ENCODE measurements around the gene AHR.
A peak's percentile ranks its signal among the peaks of the same experiment; 100 is the strongest.
"Not testable (repeated sequence)": the region's sequence is repeated elsewhere in the genome, so short reads cannot be mapped to it uniquely, and the experiment has no call there.

Gene AHR

GRCh38 chr7:17342756-17343155 is 44.3 kb downstream of the AHR start:
- no peak for DNase-seq

- DNase-seq: no peak
Measured at GRCh38 chr7:17347401-17347800, 48.9 kb downstream of the AHR start.

- not testable (repeated sequence) for DNase-seq
Measured at GRCh38 chr7:17348932-17349331, 50.5 kb downstream of the AHR start.

DNA sequence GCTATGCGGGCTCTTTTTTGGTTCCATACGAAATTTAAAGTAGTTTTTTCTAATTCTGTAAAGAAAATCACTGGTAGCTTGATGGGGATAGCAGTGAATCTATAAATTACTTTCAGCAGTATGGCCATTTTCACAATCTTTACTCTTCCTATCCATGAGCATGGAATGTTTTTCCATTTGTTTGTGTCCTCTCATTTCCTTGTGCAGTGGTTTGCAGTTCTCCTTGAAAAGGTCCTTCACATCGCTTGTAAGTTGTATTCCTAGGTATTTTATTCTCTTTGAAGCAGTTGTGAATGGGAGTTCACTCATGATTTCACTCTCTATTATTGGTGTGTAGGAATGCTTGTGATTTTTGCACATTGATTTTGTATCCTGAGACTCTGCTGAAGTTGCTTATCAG is 51.9 kb downstream of the AHR start:
- DNase-seq: not testable (repeated sequence)

DNA sequence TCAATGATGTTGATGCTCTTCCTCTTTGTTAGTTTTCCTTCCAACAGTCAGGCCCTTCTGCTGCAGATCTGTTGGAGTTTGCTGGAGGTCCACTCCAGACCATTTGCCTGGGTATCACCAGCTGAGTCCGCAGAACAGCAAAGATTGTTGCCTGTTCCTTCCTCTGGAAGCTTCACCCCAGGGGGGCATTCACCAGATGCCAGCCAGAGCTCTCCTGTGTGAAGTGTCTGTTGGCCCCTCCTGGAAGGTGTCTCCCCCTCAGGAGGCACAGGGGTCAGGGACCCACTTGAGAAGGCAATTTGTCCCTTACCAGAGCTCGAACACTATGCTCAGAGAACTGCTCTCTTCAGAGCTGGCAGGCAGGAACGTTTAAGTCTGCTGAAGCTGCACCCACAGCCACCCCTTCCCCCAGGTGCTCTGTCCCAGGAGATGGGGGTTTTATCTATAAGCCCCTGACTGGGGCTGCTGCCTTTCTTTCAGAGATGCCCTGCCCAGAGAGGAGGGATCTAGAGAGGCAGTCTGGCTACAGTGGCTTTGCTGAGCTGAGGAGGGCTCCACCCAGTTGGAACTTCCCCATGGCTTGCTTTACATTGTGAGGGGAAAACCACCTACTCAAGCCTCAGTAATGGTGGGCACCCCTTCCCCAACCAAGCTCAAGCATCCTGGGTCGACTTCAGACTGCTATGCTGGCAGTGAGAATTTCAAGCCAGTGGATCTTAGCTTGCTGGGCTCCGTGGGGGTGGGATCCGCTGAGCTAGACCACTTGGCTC is 55.4 kb downstream of the AHR start:
- DNase-seq: not testable (repeated sequence)

DNA sequence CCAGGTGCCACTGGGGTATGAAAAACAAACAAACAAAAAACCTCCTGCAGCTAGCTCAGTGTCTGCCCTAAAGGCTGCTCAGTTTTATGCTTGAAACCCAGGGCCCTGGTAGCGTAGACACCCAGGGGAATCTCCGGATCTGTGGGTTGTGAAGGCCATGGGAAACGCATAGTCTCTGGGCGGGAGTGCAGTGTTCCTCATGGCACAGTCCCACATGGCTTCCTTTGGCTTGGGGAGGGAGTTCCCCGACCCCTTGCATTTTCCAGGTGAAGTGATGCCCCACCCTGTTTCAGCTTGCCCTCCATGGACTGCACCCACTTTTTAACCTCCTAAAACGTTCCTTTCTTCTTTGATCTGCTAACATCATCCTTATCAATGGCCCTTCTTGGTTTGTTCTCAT is 56.0 kb downstream of the AHR start:
- no peak for DNase-seq

DNA sequence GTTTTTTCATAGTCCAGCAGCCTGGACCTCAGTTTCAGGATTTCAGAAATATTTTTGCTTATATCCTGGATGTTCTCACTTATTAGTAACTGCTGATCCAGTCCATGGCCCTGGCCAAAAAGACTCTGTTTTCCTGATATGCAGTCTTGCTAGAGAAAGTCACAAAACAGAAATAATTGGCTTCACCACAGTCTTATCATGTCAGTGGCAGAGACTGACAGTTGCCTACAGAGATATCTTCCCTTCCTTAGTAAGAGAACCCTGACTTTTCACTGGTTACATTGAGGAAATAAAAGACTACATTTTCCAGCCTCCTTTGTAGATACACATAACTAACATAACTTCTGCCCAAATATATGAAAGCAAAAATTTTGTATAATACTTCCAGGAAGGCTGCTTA is 56.6 kb downstream of the AHR start:
- DNase-seq: no peak

GRCh38 chr7:17357952-17358351 is 59.5 kb downstream of the AHR start:
- DNase-seq: no peak

GRCh38 chr7:17359610-17360009 is 61.2 kb downstream of the AHR start:
- DNase-seq: no peak

GRCh38 chr7:17362439-17363105 is 64.1 kb downstream of the AHR start:
- DNase-seq: no peak

DNA sequence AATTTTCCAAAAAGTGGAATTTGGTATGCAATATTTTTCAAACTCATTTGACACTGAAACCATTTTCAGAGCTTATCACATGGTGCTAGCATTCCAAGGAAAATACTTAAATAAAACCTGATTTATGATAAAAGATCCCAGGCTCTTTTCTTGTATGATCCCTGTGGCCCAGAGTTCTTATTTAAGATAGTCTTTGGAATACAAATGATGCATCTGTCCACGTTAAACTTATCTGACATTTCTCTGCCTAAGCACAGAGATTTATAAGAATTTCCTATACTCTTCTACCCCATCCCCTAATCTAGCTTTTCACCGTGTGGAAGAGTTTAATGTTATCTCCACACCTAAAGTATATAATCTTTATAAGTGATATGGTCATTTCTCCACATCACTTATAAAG is 66.2 kb downstream of the AHR start:
- no peak for DNase-seq

DNA sequence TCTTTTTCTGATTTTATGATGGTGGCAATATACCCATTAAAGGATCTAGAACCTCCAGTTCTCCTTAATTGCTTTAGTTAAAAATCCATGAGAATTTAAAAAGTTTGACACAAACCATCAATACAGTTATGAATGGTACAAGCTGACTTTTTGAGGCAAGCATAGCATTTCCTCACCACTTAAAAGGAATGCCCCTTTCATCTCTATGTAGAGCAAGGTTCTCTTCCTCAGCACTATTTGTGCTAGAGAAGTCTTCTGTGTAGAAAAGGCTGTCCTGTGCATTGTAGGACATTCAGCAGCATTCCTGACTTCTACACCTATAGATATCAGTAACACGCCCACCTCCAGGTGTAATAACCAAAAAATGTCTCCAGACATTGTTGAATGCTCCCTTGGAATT is 67.3 kb downstream of the AHR start:
- no peak for DNase-seq

- no peak for DNase-seq
Measured at GRCh38 chr7:17367502-17367901, 69.0 kb downstream of the AHR start.

GRCh38 chr7:17368856-17369524 is 70.5 kb downstream of the AHR start:
- DNase-seq: no peak

GRCh38 chr7:17369691-17370426 is 71.4 kb downstream of the AHR start:
- peak; percentile 34 to 78 for DNase-seq

DNA sequence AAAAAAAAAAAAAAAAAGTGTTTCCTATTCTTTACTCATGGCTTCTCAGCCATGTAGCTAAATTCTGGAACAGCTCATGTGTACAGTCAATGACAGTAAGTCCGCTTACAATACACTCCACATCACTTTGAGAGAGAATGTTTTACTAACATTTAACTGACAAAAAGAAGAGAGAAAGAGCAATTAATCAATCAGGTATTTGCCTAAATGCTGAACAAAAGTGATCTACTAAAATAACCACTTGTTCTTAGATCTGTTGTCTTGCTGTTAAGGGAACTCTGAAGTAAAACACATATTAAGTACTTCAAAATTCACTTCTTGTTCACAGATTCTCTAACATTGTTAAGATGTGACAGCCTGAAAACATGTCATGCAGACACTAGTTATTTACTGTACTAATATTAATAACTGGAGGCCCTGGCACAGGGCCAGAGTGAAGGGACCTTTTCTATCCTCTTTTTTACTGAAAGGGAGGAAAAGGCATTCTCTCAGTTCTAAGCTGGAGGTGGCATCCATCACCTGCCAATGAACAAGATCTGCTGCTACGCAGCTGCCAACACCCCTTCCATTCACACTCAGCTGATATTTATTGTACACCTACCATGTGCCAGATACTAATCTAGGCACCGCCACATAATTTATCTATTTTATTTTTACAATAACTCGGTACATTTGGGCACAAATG is 72.6 kb downstream of the AHR start:
- peak in 1 of 2 experiments; percentile 69 for DNase-seq

- DNase-seq: peak; percentile 92 to 98
Measured at GRCh38 chr7:17371671-17372524, 73.4 kb downstream of the AHR start.

DNA sequence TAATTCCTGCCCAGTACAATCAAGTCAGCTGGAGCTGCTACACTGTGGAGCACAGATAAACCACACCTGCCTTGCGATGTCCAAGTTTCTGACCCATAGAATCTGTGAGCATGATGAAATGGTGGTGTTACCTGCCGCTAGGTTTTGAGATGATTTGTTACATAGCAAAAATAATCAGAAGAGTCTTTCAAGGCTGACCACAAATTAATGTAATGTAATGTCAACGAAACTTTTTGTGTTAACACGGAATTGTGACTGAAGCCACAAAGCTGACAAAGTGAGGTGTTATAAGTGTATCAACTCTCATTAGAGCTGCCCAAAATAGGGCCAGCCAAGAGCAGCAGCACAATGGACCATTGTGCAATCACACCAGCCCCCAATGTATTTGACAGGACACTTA is 75.7 kb downstream of the AHR start:
- no peak for DNase-seq

DNA sequence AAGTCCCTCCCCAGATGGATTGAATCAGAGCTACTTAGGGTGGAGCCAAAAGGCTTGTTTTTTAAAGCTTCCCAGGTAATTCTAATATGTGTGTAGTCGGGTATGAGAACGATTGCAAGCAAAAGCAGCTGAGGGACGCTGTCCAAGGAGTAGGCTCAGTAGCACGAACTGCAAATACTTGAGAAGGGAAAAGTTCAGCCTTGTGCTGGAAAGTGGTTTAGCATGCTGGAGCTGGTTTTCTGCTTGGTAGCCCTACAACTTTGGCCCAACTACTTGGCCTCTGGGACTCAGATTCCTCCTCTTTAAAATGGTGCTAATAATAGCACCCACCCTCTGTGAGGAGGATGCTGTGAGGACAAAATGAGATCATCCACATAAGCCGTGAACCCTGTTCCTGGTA is 76.2 kb downstream of the AHR start:
- no peak for DNase-seq

DNA sequence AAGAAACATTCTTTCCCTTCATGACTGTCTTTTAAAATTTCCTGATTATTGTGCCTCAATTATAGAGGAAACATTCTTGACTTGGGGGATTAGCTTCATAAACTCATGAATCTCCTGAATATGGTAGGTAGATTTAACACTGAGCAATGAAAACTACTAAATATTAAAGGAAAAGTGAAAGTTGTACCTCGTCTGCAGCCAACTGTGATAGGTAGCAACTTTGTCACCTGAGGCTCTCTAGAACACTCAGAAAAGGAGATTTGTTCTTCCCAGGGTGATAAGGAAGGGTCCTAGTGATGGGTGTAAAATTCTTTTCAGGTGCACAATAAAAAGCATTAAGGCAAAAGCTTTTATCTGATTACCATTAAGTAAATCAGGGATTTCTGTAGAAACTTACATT is 78.1 kb downstream of the AHR start:
- no peak for DNase-seq

GRCh38 chr7:17380736-17381662 is 82.5 kb downstream of the AHR start:
- DNase-seq: no peak
